ENCODE results near the gene NAA20. TPM values are rescaled to one million over a fixed set of nuclear protein-coding genes. Genes with fewer than 3 reads are reported as not detected.

Gene NAA20
- total and polyA plus RNA-seq, 2 donors = 42.3 to 58.7 TPM

GRCh38 chr20:20018366-20018765, 1.2 kb downstream of the NAA20 start:
- no peaks in the 10 kb centered on the region for H3K4me1 ChIP-seq (ENCODE audit: insufficient read depth)

GRCh38 chr20:20019123-20019522, 2.0 kb downstream of the NAA20 start:
- H3K4me1 ChIP-seq (ENCODE audit: insufficient read depth) = no peaks in the 10 kb centered on the region
- DNase-seq (ENCODE audit: extremely low spot score) = no peak
- H3K4me3 ChIP-seq (ENCODE audit: low read depth, low read length) = no peak overlapping the region
- H3K27ac ChIP-seq (ENCODE audit: low read depth) = no peak overlapping the region
- no peaks in the 10 kb centered on the region for H3K36me3 ChIP-seq (ENCODE audit: insufficient read depth)
- 78% methylated on average over 2 of the region's 2 CpGs for WGBS

More at GRCh38 chr20:20018366-20018765, 1.2 kb downstream of the NAA20 start:
- no peak for DNase-seq (ENCODE audit: extremely low spot score)
- Histone ChIP-seq H3K4me3 (ENCODE audit: low read depth, low read length) (peak overlapping the region; percentile 95), H3K27ac (ENCODE audit: low read depth) (no peak overlapping the region), H3K36me3 (ENCODE audit: insufficient read depth) (no peaks in the 10 kb centered on the region)
- whole genome bisulfite sequencing = 87% methylated on average over 8 of the region's 8 CpGs

GRCh38 chr20:20020908-20021307, 3.7 kb downstream of the NAA20 start:
- H3K36me3 ChIP-seq (ENCODE audit: insufficient read depth) = no peaks in the 10 kb centered on the region
- H3K4me3 ChIP-seq (ENCODE audit: low read depth, low read length) = no peak overlapping the region
- H3K27ac ChIP-seq (ENCODE audit: low read depth) = no peak overlapping the region
- no peak for DNase-seq (ENCODE audit: extremely low spot score)
- no peaks in the 10 kb centered on the region for H3K4me1 ChIP-seq (ENCODE audit: insufficient read depth)
- 88% methylated on average over 11 of the region's 11 CpGs for WGBS

- WGBS = 82% methylated on average over 7 of the region's 7 CpGs
- Histone ChIP-seq H3K4me1 (ENCODE audit: insufficient read depth) (no peaks in the 10 kb centered on the region), H3K4me3 (ENCODE audit: low read depth, low read length) (no peak overlapping the region), H3K27ac (ENCODE audit: low read depth) (no peak overlapping the region), H3K36me3 (ENCODE audit: insufficient read depth) (no peaks in the 10 kb centered on the region)
- no peak for DNase-seq (ENCODE audit: extremely low spot score)
These were observed 4.7 kb downstream of the NAA20 start for GRCh38 chr20:20021835-20022234.

GRCh38 chr20:20022498-20022897, 5.3 kb downstream of the NAA20 start:
- no peak overlapping the region for H3K27ac ChIP-seq (ENCODE audit: low read depth)
- no peak overlapping the region for H3K4me3 ChIP-seq (ENCODE audit: low read depth, low read length)
- no peaks in the 10 kb centered on the region for H3K36me3 ChIP-seq (ENCODE audit: insufficient read depth)
- H3K4me1 ChIP-seq (ENCODE audit: insufficient read depth) = no peaks in the 10 kb centered on the region
- no peak for DNase-seq (ENCODE audit: extremely low spot score)

- 95% methylated on average over 3 of the region's 3 CpGs for WGBS
- no peaks in the 10 kb centered on the region for H3K4me1 ChIP-seq (ENCODE audit: insufficient read depth)
- H3K27ac ChIP-seq (ENCODE audit: low read depth) = no peak overlapping the region
- no peaks in the 10 kb centered on the region for H3K36me3 ChIP-seq (ENCODE audit: insufficient read depth)
- no peak for DNase-seq (ENCODE audit: extremely low spot score)
- no peak overlapping the region for H3K4me3 ChIP-seq (ENCODE audit: low read depth, low read length)
These were observed 6.2 kb downstream of the NAA20 start for GRCh38 chr20:20023395-20023794.

- DNase-seq (ENCODE audit: extremely low spot score) = no peak
- Histone ChIP-seq H3K4me3 (ENCODE audit: low read depth, low read length) (no peak overlapping the region), H3K4me1 (ENCODE audit: insufficient read depth) (no peaks in the 10 kb centered on the region), H3K36me3 (ENCODE audit: insufficient read depth) (no peaks in the 10 kb centered on the region), H3K27ac (ENCODE audit: low read depth) (no peak overlapping the region)
These were observed 7.8 kb downstream of the NAA20 start for GRCh38 chr20:20024942-20025341.

- no peak for DNase-seq (ENCODE audit: extremely low spot score)
- no peak overlapping the region for H3K27ac ChIP-seq (ENCODE audit: low read depth)
- H3K36me3 ChIP-seq (ENCODE audit: insufficient read depth) = no peaks in the 10 kb centered on the region
- no peaks in the 10 kb centered on the region for H3K4me1 ChIP-seq (ENCODE audit: insufficient read depth)
- 88% methylated on average over 2 of the region's 2 CpGs for WGBS
- no peak overlapping the region for H3K4me3 ChIP-seq (ENCODE audit: low read depth, low read length)
These were observed 10.1 kb downstream of the NAA20 start for GRCh38 chr20:20027284-20027683.

- DNase-seq (ENCODE audit: extremely low spot score) = no peak
- H3K36me3 ChIP-seq (ENCODE audit: insufficient read depth) = peaks cover 7% of the 10 kb centered on the region
- H3K27ac ChIP-seq (ENCODE audit: low read depth) = no peak overlapping the region
- no peak overlapping the region for H3K4me3 ChIP-seq (ENCODE audit: low read depth, low read length)
- no peaks in the 10 kb centered on the region for H3K4me1 ChIP-seq (ENCODE audit: insufficient read depth)
- WGBS = 82% methylated on average over 5 of the region's 5 CpGs
These were observed 14.6 kb downstream of the NAA20 start for GRCh38 chr20:20031790-20032189.

- H3K36me3 ChIP-seq (ENCODE audit: insufficient read depth) = peaks cover 12% of the 10 kb centered on the region
- 79% methylated on average over 4 of the region's 4 CpGs for WGBS
These were observed 17.3 kb downstream of the NAA20 start for GRCh38 chr20:20034486-20034885.

GRCh38 chr20:20036756-20037155, 19.6 kb downstream of the NAA20 start:
- Histone ChIP-seq H3K4me1 (ENCODE audit: insufficient read depth) (no peaks in the 10 kb centered on the region), H3K27ac (ENCODE audit: low read depth) (no peak overlapping the region), H3K4me3 (ENCODE audit: low read depth, low read length) (no peak overlapping the region), H3K36me3 (ENCODE audit: insufficient read depth) (peaks cover 16% of the 10 kb centered on the region)
- WGBS = 91% methylated on average over 3 of the region's 3 CpGs
- DNase-seq (ENCODE audit: extremely low spot score) = no peak

More at GRCh38 chr20:20034486-20034885, 17.3 kb downstream of the NAA20 start:
- H3K27ac ChIP-seq (ENCODE audit: low read depth) = no peak overlapping the region
- DNase-seq (ENCODE audit: extremely low spot score) = no peak
- no peaks in the 10 kb centered on the region for H3K4me1 ChIP-seq (ENCODE audit: insufficient read depth)
- no peak overlapping the region for H3K4me3 ChIP-seq (ENCODE audit: low read depth, low read length)

GRCh38 chr20:20037960-20038359, 20.8 kb downstream of the NAA20 start:
- peaks cover 19% of the 10 kb centered on the region for H3K36me3 ChIP-seq (ENCODE audit: insufficient read depth)
- WGBS = 58% methylated on average over 5 of the region's 5 CpGs
- DNase-seq (ENCODE audit: extremely low spot score) = no peak
- H3K4me3 ChIP-seq (ENCODE audit: low read depth, low read length) = no peak overlapping the region
- H3K4me1 ChIP-seq (ENCODE audit: insufficient read depth) = no peaks in the 10 kb centered on the region
- no peak overlapping the region for H3K27ac ChIP-seq (ENCODE audit: low read depth)

GRCh38 chr20:20038586-20038985, 21.4 kb downstream of the NAA20 start:
- H3K4me3 ChIP-seq (ENCODE audit: low read depth, low read length) = no peak overlapping the region
- H3K4me1 ChIP-seq (ENCODE audit: insufficient read depth) = no peaks in the 10 kb centered on the region
- no peak for DNase-seq (ENCODE audit: extremely low spot score)
- WGBS = 90% methylated on average over 6 of the region's 6 CpGs
- H3K36me3 ChIP-seq (ENCODE audit: insufficient read depth) = peaks cover 22% of the 10 kb centered on the region
- H3K27ac ChIP-seq (ENCODE audit: low read depth) = no peak overlapping the region

- H3K4me3 ChIP-seq (ENCODE audit: low read depth, low read length) = no peak overlapping the region
- 96% methylated on average over 6 of the region's 6 CpGs for WGBS
- no peak for DNase-seq (ENCODE audit: extremely low spot score)
- no peaks in the 10 kb centered on the region for H3K4me1 ChIP-seq (ENCODE audit: insufficient read depth)
- H3K36me3 ChIP-seq (ENCODE audit: insufficient read depth) = peaks cover 22% of the 10 kb centered on the region
- H3K27ac ChIP-seq (ENCODE audit: low read depth) = no peak overlapping the region
These were observed 22.7 kb downstream of the NAA20 start for GRCh38 chr20:20039752-20040387.

GRCh38 chr20:20051767-20052073, 34.6 kb downstream of the NAA20 start:
- Histone ChIP-seq H3K4me1 (ENCODE audit: insufficient read depth) (no peaks in the 10 kb centered on the region), H3K36me3 (ENCODE audit: insufficient read depth) (peaks cover 4% of the 10 kb centered on the region), H3K27ac (ENCODE audit: low read depth) (peak overlapping the region; percentile 63), H3K4me3 (ENCODE audit: low read depth, low read length) (peak overlapping the region; percentile 77)
- 1% methylated on average over 13 of the region's 13 CpGs for WGBS
- no peak for DNase-seq (ENCODE audit: extremely low spot score)

Data from urinary bladder (tissue), 4 donors.